Cardiac fibroblast (primary cell): ENCODE measurements around the gene PRL.

ENCODE experiments used
- DNase-seq, 2 donors: peaks; one replicate each; pipeline versions ENCODE4 v3.0.0 to v3.0.0-alpha.2; 2010; ENCODE audit warnings: low read depth in 2 of 2
- H3K4me3 ChIP-seq, 2 donors: replicated peaks in 1 of 2; 1 replicate in 1 of 2; 2 replicates in 1 of 2; pipeline ENCODE4 v1.5.1; 2011; ENCODE audit warnings: low read depth in 2 of 2, low read length in 2 of 2, mild to moderate bottlenecking in 2 of 2, moderate library complexity in 1 of 2
- CTCF ChIP-seq: IDR thresholded peaks from one replicate; pipeline ENCODE4 v1.5.1; 2011; ENCODE audit warnings: low read depth, mild to moderate bottlenecking, low read length, inconsistent platforms

Gene PRL

GRCh38 chr6:22320750-22321149, 23.9 kb upstream of the PRL start:
- H3K4me3 ChIP-seq = no peak overlapping the region
- peak; percentile 36 to 78 for DNase-seq
- TF ChIP-seq CTCF = no peak

GRCh38 chr6:22318404-22318803, 21.6 kb upstream of the PRL start:
- DNase-seq = no peak
- TF ChIP-seq CTCF = no peak
- H3K4me3 ChIP-seq = no peak overlapping the region

GRCh38 chr6:22313796-22314195, 17.0 kb upstream of the PRL start:
- TF ChIP-seq CTCF = no peak
- DNase-seq = no peak
- H3K4me3 ChIP-seq = no peak overlapping the region

GRCh38 chr6:22308939-22309338, 12.1 kb upstream of the PRL start:
- no peak for DNase-seq
- TF ChIP-seq CTCF = no peak
- no peak overlapping the region for H3K4me3 ChIP-seq

- H3K4me3 ChIP-seq = no peak overlapping the region
- DNase-seq = peak in 1 of 2 donors; percentile 1
- TF ChIP-seq CTCF = no peak
These were observed 10.1 kb upstream of the PRL start for GRCh38 chr6:22306741-22307466.

GRCh38 chr6:22302838-22303237, 6.0 kb upstream of the PRL start:
- no peak for DNase-seq
- TF ChIP-seq CTCF = no peak
- H3K4me3 ChIP-seq = no peak overlapping the region
